HCT116 (cell line): ENCODE data around the gene PPP1R14C. TPM values are rescaled to one million over a fixed set of nuclear protein-coding genes. Genes with fewer than 3 reads are reported as not detected.

Experiments used
- ATAC-seq: fragments of 200-7000 bp; cut with Tn5 transposase; 2 replicates; pipeline ENCODE4 v1.9.1; 2020; ENCODE audit warnings: mild to moderate bottlenecking, moderate library complexity
- BruUV-seq: library from RNA; stranded (reverse); fragments of 400-500 nt; replicated peaks from 2 replicates; lab custom pipeline; 2021; lab: Mats Ljungman, UMichigan
- CTCF ChIA-PET: fragments of 300-600 bp; sonication (Branson Sonifier 250); formaldehyde crosslinking; loops from one replicate; lab custom pipeline; 2021; ENCODE audit warnings: antibody characterized with exemption; lab: Charles Lee
- POLR2A ChIA-PET: fragments of 300-600, 350-600 bp; sonication (Branson Sonifier 250); formaldehyde crosslinking; loops from one replicate; lab custom pipeline; 2021; ENCODE audit warnings: antibody characterized with exemption; lab: Charles Lee
- RAD21 ChIA-PET, 2 experiments: fragments of 300-600 bp; sonication (Branson Sonifier 250); formaldehyde crosslinking; loops; one replicate each; lab custom pipeline; 2023; ENCODE audit warnings: low total read pairs in 2 of 2; ENCODE audit not compliant: uncharacterized antibody in 2 of 2, unreplicated experiment in 2 of 2, low non-redundant PET in 1 of 2; lab: Charles Lee
- DNase-seq: peaks from one replicate; pipeline ENCODE4 v3.0.0-alpha.2; 2010; ENCODE audit warnings: low read depth, low spot score
- H2AFZ ChIP-seq: fragments of 200-600 bp; shearing (Covaris generic), sonication (generic); 2 replicates; pipeline ENCODE4 v1.6.1; 2017; ENCODE audit warnings: low read depth, mixed run types, mixed read lengths, antibody characterized with exemption, low read length; ENCODE audit not compliant: poor library complexity, severe bottlenecking
- H3K27ac ChIP-seq: 2 replicates; pipeline ENCODE4 v1.5.1; 2012; ENCODE audit warnings: low read depth, low read length
- H3K27me3 ChIP-seq: fragments of 200-600 bp; sonication (generic); 2 replicates; pipeline ENCODE4 v1.6.1; 2016; ENCODE audit warnings: mixed run types, low read length, mixed read lengths; ENCODE audit not compliant: insufficient read depth
- H3K36me3 ChIP-seq, 2 experiments: fragments of 200-500 bp in 1 of 2; fragments of 200-600 bp in 1 of 2; sonication (Bioruptor generic) in 1 of 2; sonication (generic) in 1 of 2; 2 replicates each; pipeline versions ENCODE4 v1.5.1 to v1.6.1; 2014 to 2016; ENCODE audit warnings: low read length in 2 of 2, inconsistent platforms in 1 of 2, mixed read lengths in 1 of 2, mixed run types in 1 of 2; ENCODE audit not compliant: insufficient read depth in 2 of 2, control insufficient read depth in 1 of 2
- H3K4me1 ChIP-seq, 2 experiments: fragments of 200-600 bp in 1 of 2; sonication (generic) in 1 of 2; 2 replicates each; pipeline versions ENCODE4 v1.5.1 to v1.6.1; 2012 to 2017; ENCODE audit warnings: low read length in 2 of 2, inconsistent platforms in 1 of 2, mild to moderate bottlenecking in 1 of 2, mixed read lengths in 1 of 2, mixed run types in 1 of 2, moderate library complexity in 1 of 2; ENCODE audit not compliant: insufficient read depth in 2 of 2, control insufficient read depth in 1 of 2
- H3K4me2 ChIP-seq: fragments of 200-600 bp; sonication (generic); 2 replicates; pipeline ENCODE4 v1.6.1; 2017; ENCODE audit warnings: mixed run types, low read length, mixed read lengths
- H3K4me3 ChIP-seq, 2 experiments: fragments of 200-600 bp in 1 of 2; sonication (generic) in 1 of 2; replicated peaks in 1 of 2; 2 replicates each; pipeline ENCODE4 v1.5.1; 2011 to 2016; ENCODE audit warnings: low read length in 2 of 2, control low read depth in 1 of 2, low read depth in 1 of 2, mild to moderate bottlenecking in 1 of 2, mixed read lengths in 1 of 2, mixed run types in 1 of 2
- H3K79me2 ChIP-seq: fragments of 200-600 bp; sonication (generic); 2 replicates; pipeline ENCODE4 v1.6.1; 2017; ENCODE audit warnings: mild to moderate bottlenecking, mixed run types, low read length, moderate library complexity, mixed read lengths; ENCODE audit not compliant: insufficient read depth
- H3K9ac ChIP-seq: fragments of 200-600 bp; sonication (generic); 2 replicates; pipeline ENCODE4 v1.6.1; 2016; ENCODE audit warnings: low read length, mixed read lengths
- H3K9me2 ChIP-seq: fragments of 200-600 bp; sonication (generic), shearing (Covaris generic); 2 replicates; pipeline ENCODE4 v1.6.1; 2017; ENCODE audit warnings: mixed run types, mild to moderate bottlenecking, moderate library complexity; ENCODE audit not compliant: insufficient read depth
- H3K9me3 ChIP-seq, 2 experiments: fragments of 200-500 bp in 1 of 2; fragments of 200-600 bp in 1 of 2; sonication (Bioruptor generic) in 1 of 2; sonication (generic) in 1 of 2; 2 replicates each; pipeline ENCODE4 v1.6.1; 2014 to 2017; ENCODE audit warnings: low read length in 2 of 2, mixed read lengths in 2 of 2, inconsistent platforms in 1 of 2, low read depth in 1 of 2, mild to moderate bottlenecking in 1 of 2, mixed run types in 1 of 2, moderate library complexity in 1 of 2; ENCODE audit not compliant: control insufficient read depth in 1 of 2, insufficient read depth in 1 of 2
- H4K20me1 ChIP-seq: fragments of 200-600 bp; sonication (generic), shearing (Covaris generic); 2 replicates; pipeline ENCODE4 v1.6.1; 2017; ENCODE audit warnings: mixed run types, mild to moderate bottlenecking, moderate library complexity; ENCODE audit not compliant: insufficient read depth
- ATF3 ChIP-seq: IDR thresholded peaks from 2 replicates; pipeline ENCODE4 v1.6.1; 2012
- CBX3 ChIP-seq: IDR thresholded peaks from 2 replicates; pipeline ENCODE4 v1.6.1; 2012; ENCODE audit warnings: low read depth
- CEBPB ChIP-seq: IDR thresholded peaks from 2 replicates; pipeline ENCODE4 v1.6.1; 2012; ENCODE audit warnings: low read depth
- CTCF ChIP-seq, 3 experiments: fragments of 200-600 bp in 1 of 3; sonication (generic) in 1 of 3; IDR thresholded peaks in 2 of 3; conservative IDR thresholded peaks in 1 of 3; 2 replicates each; pipeline ENCODE4 v1.5.1; 2012 to 2017; ENCODE audit warnings: low read depth in 2 of 3, low read length in 2 of 3, antibody characterized with exemption in 1 of 3, borderline replicate concordance in 1 of 3, control low read depth in 1 of 3, mild to moderate bottlenecking in 1 of 3, mixed read lengths in 1 of 3, mixed run types in 1 of 3, moderate library complexity in 1 of 3; ENCODE audit not compliant: insufficient read depth in 1 of 3
- EGR1 ChIP-seq: IDR thresholded peaks from 2 replicates; pipeline ENCODE4 v1.6.1; 2012; ENCODE audit warnings: low read depth
- EZH2 ChIP-seq: fragments of 200-600 bp; sonication (generic); IDR thresholded peaks from 2 replicates; pipeline ENCODE4 v1.6.1; 2017; ENCODE audit warnings: antibody characterized with exemption, mixed run types
- JUND ChIP-seq: IDR thresholded peaks from 2 replicates; pipeline ENCODE4 v1.6.1; 2012
- MAX ChIP-seq: IDR thresholded peaks from 2 replicates; pipeline ENCODE4 v1.6.1; 2012
- POLR2A ChIP-seq: IDR thresholded peaks from 2 replicates; pipeline ENCODE4 v1.7.0; 2011; ENCODE audit warnings: borderline replicate concordance; ENCODE audit not compliant: insufficient read depth, insufficient read length; ENCODE audit errors: extremely low read depth
- RAD21 ChIP-seq: IDR thresholded peaks from 2 replicates; pipeline ENCODE4 v1.6.1; 2012; ENCODE audit warnings: low read depth, mild to moderate bottlenecking
- SP1 ChIP-seq: IDR thresholded peaks from 2 replicates; pipeline ENCODE4 v1.6.1; 2012; ENCODE audit warnings: low read depth
- SRF ChIP-seq: IDR thresholded peaks from 2 replicates; pipeline ENCODE4 v1.6.1; 2012; ENCODE audit warnings: low read depth
- TCF7L2 ChIP-seq: IDR thresholded peaks from 2 replicates; pipeline ENCODE4 v1.7.0; 2011; ENCODE audit warnings: borderline replicate concordance, inconsistent platforms; ENCODE audit not compliant: insufficient read depth, insufficient read length; ENCODE audit errors: extremely low read depth
- YY1 ChIP-seq: IDR thresholded peaks from 2 replicates; pipeline ENCODE4 v1.6.1; 2011; ENCODE audit warnings: low read length, low read depth, moderate library complexity, mild to moderate bottlenecking; ENCODE audit not compliant: insufficient replicate concordance; ENCODE audit errors: extremely low read depth
- ZNF274 ChIP-seq: fragments of 200-500 bp; sonication (Bioruptor generic); IDR thresholded peaks from 2 replicates; pipeline ENCODE4 v1.6.1; 2014; ENCODE audit warnings: mild to moderate bottlenecking, low read depth, low read length, inconsistent platforms
- intact Hi-C: fragments of 100-400 bp; cut with micrococcal nuclease; formaldehyde crosslinking; loops from 2 replicates; pipeline ENCODE4 v1.10.0; 2022
- total RNA-seq: library from RNA; stranded (reverse); gene quantifications from one replicate; pipeline ENCODE4 v1.2.1, GENCODE V29; 2021; ENCODE audit not compliant: unreplicated experiment

The PPP1R14C gene
- total RNA-seq, 1 experiment from 2014 or later = 7.8 TPM

GRCh38 chr6:150269857-150270223, 127.0 kb downstream of the PPP1R14C start (continued):
- peak; percentile 91 for TF ChIP-seq JUND
- TF ChIP-seq EGR1 = peak; percentile 100
- no peak for TF ChIP-seq POLR2A
- peak; percentile 86 for TF ChIP-seq SP1
- TF ChIP-seq MAX = peak; percentile 79
- peak; percentile 64; the same call in 1 of the 2 replicates for TF ChIP-seq CEBPB
- peak; percentile 26 for TF ChIP-seq RAD21
- no peak for TF ChIP-seq ZNF274
- TF ChIP-seq YY1 = peak; percentile 41
- no peak for TF ChIP-seq TCF7L2
- TF ChIP-seq ATF3 = no peak
- TF ChIP-seq CBX3 = peak; percentile 95

- intact Hi-C loops = no loop called here
- Histone ChIP-seq H3K4me1 (peaks cover 19 to 62% of the 10 kb centered on the region in 2 experiments), H3K4me3 (peak overlapping the region in 1 of 2 experiments; percentile 14; a peak in 1 of 4 replicates), H3K79me2 (no peaks in the 10 kb centered on the region), H3K36me3 (no peaks in the 10 kb centered on the region), H2AFZ (peak overlapping the region; percentile 39), H3K9me2 (no peaks in the 10 kb centered on the region), H3K27ac (no peak overlapping the region), H4K20me1 (no peaks in the 10 kb centered on the region), H3K9me3 (no peaks in the 10 kb centered on the region), H3K4me2 (peak overlapping the region; percentile 70), H3K27me3 (no peaks in the 10 kb centered on the region), H3K9ac (peak overlapping the region; percentile 28; the same call in 1 of the 2 replicates)
- CTCF ChIA-PET = no interaction called here
- POLR2A ChIA-PET = no interaction called here
- RAD21 ChIA-PET = no interaction called here
- TSS peak; percentile 32 for BruUV-seq
- DNase-seq (no peak), ATAC-seq (no peak; the same call in 1 of the 2 replicates)
- TF ChIP-seq YY1 = no peak
- TF ChIP-seq SP1 = no peak
- no peak for TF ChIP-seq SRF
- no peak for TF ChIP-seq EZH2
- no peak for TF ChIP-seq EGR1
- no peak for TF ChIP-seq CTCF (IDR thresholded peaks at IDR 0.05 in 2 of 3, conservative IDR thresholded peaks at IDR 0.05 in 1 of 3; ENCODE audit: borderline replicate concordance in 1 of 3, insufficient read depth in 1 of 3, low read depth in 2 of 3, low read length in 2 of 3)
- no peak for TF ChIP-seq MAX
- no peak for TF ChIP-seq CBX3
These were observed 127.6 kb downstream of the PPP1R14C start for GRCh38 chr6:150270330-150271052.
